ENCODE measurements around the gene NME9.
A peak's percentile ranks its signal among the peaks of the same experiment; 100 is the strongest.
"Not testable (repeated sequence)": the region's sequence is repeated elsewhere in the genome, so short reads cannot be mapped to it uniquely, and the experiment has no call there.

Gene NME9

GRCh38 chr3:138329127-138329983 is at the start of gene NME9:
Gene NME9, minus strand, starts transcription at chr3:138329851. Its CDS starts 516 bp downstream, at chr3:138329335.
- peak; percentile 91 for DNase-seq

- DNase-seq: no peak
Measured at GRCh38 chr3:138378990-138379389, 49.3 kb upstream of the NME9 start.

DNA sequence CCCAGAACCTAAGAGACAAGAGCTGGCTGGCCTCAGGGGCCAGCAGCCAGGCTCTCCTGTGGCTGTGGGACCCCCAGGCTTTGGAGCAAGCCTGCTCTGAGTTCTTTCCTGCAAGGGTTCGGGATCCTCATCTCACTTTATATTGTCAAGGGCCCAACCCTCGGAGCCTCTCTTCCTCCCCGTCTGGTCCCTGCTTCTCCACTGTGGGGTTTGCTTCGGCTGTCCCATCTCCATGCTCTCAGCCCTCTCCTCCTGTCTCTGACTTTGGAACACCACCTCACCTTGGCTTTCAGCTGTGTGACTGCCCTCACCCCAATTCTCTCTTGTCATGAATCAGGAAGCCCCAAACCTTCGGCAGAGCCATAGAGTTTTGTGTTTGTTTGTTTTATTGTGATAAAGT is 48.7 kb upstream of the NME9 start:
- DNase-seq: no peak

DNA sequence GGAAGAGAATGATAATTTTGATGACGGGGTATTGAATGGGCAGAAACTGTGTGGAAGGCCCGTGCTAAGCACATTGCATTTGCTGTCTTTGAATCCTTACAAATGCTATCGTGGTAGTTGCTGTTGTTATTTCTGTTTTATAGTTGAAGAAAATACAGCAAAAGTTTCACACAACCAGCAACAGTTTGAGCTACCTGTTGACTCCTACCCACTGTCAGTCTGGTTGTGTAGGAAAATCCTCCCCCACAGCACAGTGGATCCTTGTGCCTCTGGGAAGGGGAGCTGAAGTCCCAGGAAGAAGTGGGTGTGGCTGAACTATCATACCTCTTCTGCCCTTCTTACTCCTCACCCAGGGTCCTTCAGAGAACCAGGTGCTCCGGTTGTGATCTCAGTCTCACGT is 48.2 kb upstream of the NME9 start:
- no peak for DNase-seq

- DNase-seq: not testable (repeated sequence)
Measured at GRCh38 chr3:138377212-138377611, 47.6 kb upstream of the NME9 start.

- DNase-seq: no peak
Measured at GRCh38 chr3:138376663-138377062, 47.0 kb upstream of the NME9 start.

- DNase-seq: no peak
Measured at GRCh38 chr3:138375447-138375846, 45.8 kb upstream of the NME9 start.

DNA sequence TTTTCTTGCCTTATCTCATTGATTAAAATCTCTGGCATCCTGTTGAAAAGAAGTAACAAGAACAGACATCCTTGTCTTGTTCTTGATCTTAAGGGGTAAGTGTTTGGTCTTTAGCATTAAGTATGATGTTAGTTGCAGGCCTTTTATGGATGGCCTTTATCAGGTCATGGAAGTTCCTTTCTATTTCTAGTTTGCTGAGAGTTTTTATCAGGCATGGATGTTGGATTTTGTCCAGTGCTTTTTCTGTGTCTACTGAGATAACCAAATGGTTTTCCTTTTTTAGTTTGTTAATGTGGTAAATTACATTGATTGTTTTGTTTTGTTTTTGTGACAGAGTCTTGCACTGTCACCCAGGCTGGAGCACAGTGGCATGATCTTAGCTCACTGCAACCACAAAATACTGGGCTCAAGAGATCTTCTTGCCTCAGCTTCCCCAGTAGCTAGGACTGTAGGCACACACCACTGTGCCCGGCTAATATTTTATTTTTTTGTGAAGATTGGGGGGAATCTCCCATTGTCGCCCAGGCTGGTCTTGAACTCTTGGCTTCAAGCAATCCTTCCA is 45.0 kb upstream of the NME9 start:
- DNase-seq: no peak

DNA sequence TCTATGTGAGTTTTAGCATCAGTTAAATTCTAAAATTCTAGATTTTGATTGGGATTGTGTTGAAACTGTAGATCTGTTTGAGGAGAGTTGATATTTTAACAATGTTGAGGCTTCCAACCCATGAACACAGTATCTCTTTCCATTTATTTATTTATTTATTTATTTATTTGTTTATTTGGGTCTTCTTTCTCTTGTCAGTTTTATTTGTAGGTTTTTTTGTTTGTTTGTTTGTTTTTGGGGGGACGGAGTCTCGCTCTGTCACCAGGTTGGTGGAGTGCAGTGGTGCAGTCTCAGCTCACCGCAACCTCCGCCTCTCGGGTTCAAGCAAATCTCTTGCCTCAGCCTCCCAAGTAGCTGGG is 44.1 kb upstream of the NME9 start:
- DNase-seq: no peak

- no peak for DNase-seq
Measured at GRCh38 chr3:138373087-138373735, 43.6 kb upstream of the NME9 start.

DNA sequence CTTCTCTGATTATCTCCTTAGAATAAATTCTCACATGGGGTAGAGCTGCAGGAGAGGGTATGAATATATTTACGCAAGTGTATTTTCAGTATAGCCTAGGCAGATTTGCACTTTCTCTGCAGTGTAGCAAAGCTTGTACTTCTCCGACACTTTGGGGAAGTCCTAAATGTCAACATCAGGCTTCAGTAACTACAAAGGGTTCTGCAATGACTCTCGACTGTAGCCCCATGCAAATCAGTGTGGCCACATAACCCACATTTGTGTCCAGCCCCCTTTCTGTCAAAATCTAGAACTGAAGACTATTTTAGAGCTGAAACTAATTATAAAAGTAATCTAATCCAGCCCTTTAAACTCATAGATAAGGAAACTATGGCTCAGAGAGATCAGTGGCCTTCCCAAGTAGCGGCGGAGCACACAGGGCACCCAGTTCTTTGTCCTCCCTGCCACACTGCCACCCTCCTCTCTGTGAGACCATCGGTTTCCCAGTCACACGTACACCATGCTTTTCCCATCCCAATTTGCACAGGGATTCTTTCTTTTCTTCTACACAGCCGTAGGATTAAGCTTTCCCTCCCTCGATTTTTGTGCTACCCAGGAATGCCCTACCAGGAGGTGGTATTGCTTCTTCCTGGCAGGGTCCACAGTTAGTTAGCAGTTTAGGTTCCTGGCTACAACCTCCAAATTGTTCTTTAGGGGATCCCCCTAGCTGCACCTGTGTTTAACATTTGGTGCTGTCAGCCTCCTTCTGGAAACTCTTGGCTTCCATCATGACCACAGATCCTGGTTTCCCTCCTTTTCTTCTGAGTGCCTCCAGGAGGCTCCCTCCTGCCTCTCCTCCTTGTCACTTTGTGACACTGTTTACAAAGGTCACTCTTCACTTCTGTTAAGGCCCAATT is 41.7 kb upstream of the NME9 start:
- no peak for DNase-seq

GRCh38 chr3:138370321-138370720 is 40.7 kb upstream of the NME9 start:
- no peak for DNase-seq

GRCh38 chr3:138369151-138369900 is 39.7 kb upstream of the NME9 start:
- no peak for DNase-seq

GRCh38 chr3:138367911-138368310 is 38.3 kb upstream of the NME9 start:
- DNase-seq: no peak

GRCh38 chr3:138367326-138367850 is 37.7 kb upstream of the NME9 start:
- DNase-seq: no peak

- DNase-seq: no peak
Measured at GRCh38 chr3:138366006-138366759, 36.5 kb upstream of the NME9 start.

GRCh38 chr3:138365253-138365555 is 35.6 kb upstream of the NME9 start:
- DNase-seq: no peak

- DNase-seq: no peak
Measured at GRCh38 chr3:138364356-138365252, 35.0 kb upstream of the NME9 start.

GRCh38 chr3:138363322-138363721 is 33.7 kb upstream of the NME9 start:
- DNase-seq: no peak

DNA sequence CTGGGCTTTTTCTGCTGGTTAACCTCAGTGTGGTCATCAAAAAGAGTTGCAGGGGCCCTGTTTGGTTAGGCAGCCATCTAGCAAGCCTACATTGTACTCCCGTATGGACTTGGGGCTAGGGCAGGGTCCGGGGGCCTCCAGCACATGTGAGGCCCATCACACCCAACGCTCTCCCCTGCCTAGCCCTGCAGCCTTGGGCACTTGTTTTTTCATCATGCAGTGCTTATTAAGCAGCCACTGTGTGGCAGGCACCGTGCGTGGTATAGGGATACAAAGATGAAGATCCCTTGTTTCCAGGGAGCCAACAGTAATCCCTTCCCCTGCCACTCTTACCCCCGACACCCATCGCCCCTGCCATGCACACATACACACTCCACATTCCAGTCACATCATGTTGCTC is 32.9 kb upstream of the NME9 start:
- DNase-seq: no peak
